Endodermal cell (in vitro differentiated cells): ENCODE data around the gene GFOD1. TPM values are rescaled to one million over a fixed set of nuclear protein-coding genes. Genes with fewer than 3 reads are reported as not detected.

Experiments used
- DNase-seq: peaks from one replicate; pipeline ENCODE4 v3.0.0-alpha.2; 2017
- H3K27ac ChIP-seq: 2 replicates; pipeline ENCODE4 v1.5.1; 2013; ENCODE audit warnings: mild to moderate bottlenecking, low read depth, low read length, moderate library complexity
- H3K27me3 ChIP-seq: 2 replicates; pipeline ENCODE4 v1.6.1; 2013; ENCODE audit warnings: mild to moderate bottlenecking, low read length, moderate library complexity; ENCODE audit not compliant: insufficient read depth, control insufficient read depth, poor library complexity, severe bottlenecking
- H3K36me3 ChIP-seq: 2 replicates; pipeline ENCODE4 v1.7.0; 2013; ENCODE audit warnings: mild to moderate bottlenecking, low read length, moderate library complexity; ENCODE audit not compliant: control insufficient read depth, insufficient read depth
- H3K4me1 ChIP-seq: one replicate; pipeline ENCODE4 v1.7.0; 2013; ENCODE audit warnings: low read length; ENCODE audit not compliant: control insufficient read depth, insufficient read depth
- H3K4me3 ChIP-seq: 2 replicates; pipeline ENCODE4 v1.5.1; 2013; ENCODE audit warnings: mild to moderate bottlenecking, low read length, moderate library complexity
- H3K9ac ChIP-seq: 2 replicates; pipeline ENCODE4 v1.6.1; 2013; ENCODE audit warnings: mild to moderate bottlenecking, low read length, moderate library complexity; ENCODE audit not compliant: poor library complexity, severe bottlenecking; ENCODE audit errors: extremely low read depth
- H3K9me3 ChIP-seq: 2 replicates; pipeline ENCODE4 v1.6.1; 2013; ENCODE audit warnings: mild to moderate bottlenecking, low read length, moderate library complexity; ENCODE audit not compliant: control insufficient read depth
- H3K27ac Mint-ChIP-seq: 2 replicates; pipeline ENCODE4 v1.8.0; 2020; ENCODE audit warnings: mixed read lengths
- H3K27me3 Mint-ChIP-seq: 2 replicates; pipeline ENCODE4 v1.8.0; 2021; ENCODE audit warnings: mild to moderate bottlenecking, mixed read lengths; ENCODE audit not compliant: insufficient read depth
- H3K36me3 Mint-ChIP-seq: 2 replicates; pipeline ENCODE4 v1.8.0; 2020; ENCODE audit warnings: low read depth, mixed read lengths
- H3K4me1 Mint-ChIP-seq: 2 replicates; pipeline ENCODE4 v1.8.0; 2020; ENCODE audit warnings: mixed read lengths
- H3K4me3 Mint-ChIP-seq: 2 replicates; pipeline ENCODE4 v1.8.0; 2020; ENCODE audit warnings: mild to moderate bottlenecking, moderate library complexity, mixed read lengths
- H3K9me3 Mint-ChIP-seq: 2 replicates; pipeline ENCODE4 v1.8.0; 2020; ENCODE audit warnings: mild to moderate bottlenecking, mixed read lengths
- CTCF ChIP-seq: fragments of 200-600 bp; sonication (generic); conservative IDR thresholded peaks from 2 replicates; pipeline ENCODE4 v1.5.0; 2021; ENCODE audit warnings: antibody characterized with exemption, mild to moderate bottlenecking
- WGBS, 2 experiments: methylation state at CpG; one replicate each; pipeline versions ENCODE4 v1.1.5 to v1.1.7; 2013; ENCODE audit warnings: missing lambda C conversion rate in 2 of 2, mixed read lengths in 1 of 2; ENCODE audit not compliant: insufficient coverage in 1 of 2, insufficient read length in 1 of 2; 5-methylcytosine and 5-hydroxymethylcytosine counted together
- total RNA-seq, 2 donors: library from RNA; stranded (reverse); fragmentation: NEBNext Ultra II Directional in 1 of 2; extraction: Animal tissue kit (Norgen Biotek cat#: 25700) in 1 of 2; gene quantifications; 2 replicates in 1 of 2; 3 replicates in 1 of 2; pipeline ENCODE4 v1.2.1, GENCODE V29; 2021

Gene GFOD1
- total RNA-seq, 2 donors from 2014 or later: 0.71 to 1.9 TPM

GRCh38 chr6:13405961-13406477 lies 81.4 kb downstream of the GFOD1 start:
- H3K27me3 Mint-ChIP-seq: no peaks in the 10 kb centered on the region
- H3K4me3 ChIP-seq: no peak overlapping the region
- DNase-seq: no peak
- no peak overlapping the region for H3K9ac ChIP-seq
- H3K27ac Mint-ChIP-seq: no peak overlapping the region
- TF ChIP-seq CTCF: no peak
- no peaks in the 10 kb centered on the region for H3K36me3 ChIP-seq
- no peaks in the 10 kb centered on the region for H3K9me3 ChIP-seq
- H3K4me1 Mint-ChIP-seq: peaks cover 7% of the 10 kb centered on the region
- no peaks in the 10 kb centered on the region for H3K9me3 Mint-ChIP-seq
- no peaks in the 10 kb centered on the region for H3K36me3 Mint-ChIP-seq
- no peaks in the 10 kb centered on the region for H3K4me1 ChIP-seq
- no peak overlapping the region for H3K27ac ChIP-seq
- H3K27me3 ChIP-seq: no peaks in the 10 kb centered on the region
- 92 to 93% methylated on average over 4 to 10 of the region's 10 CpGs for WGBS, 2 experiments
- H3K4me3 Mint-ChIP-seq: no peak overlapping the region

DNA sequence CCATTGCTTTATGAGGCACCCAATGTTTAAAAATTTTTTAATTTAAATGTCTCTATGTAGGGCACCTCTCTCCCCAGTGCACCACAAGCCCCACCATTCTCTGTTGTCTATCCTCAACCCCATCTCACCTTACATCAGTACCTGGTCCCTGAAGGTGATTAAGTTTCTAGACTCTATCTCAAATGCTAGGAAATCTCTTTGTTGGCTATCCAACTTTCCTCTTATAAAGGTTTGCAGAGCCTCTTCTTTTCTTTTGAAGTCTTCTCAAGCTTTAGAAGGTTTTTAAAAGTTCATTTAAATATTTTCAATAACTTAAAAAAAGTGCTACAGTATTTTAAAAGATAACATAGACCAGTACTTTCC lies 82.5 kb downstream of the GFOD1 start:
- no peaks in the 10 kb centered on the region for H3K36me3 Mint-ChIP-seq
- Histone ChIP-seq H3K27me3 (no peaks in the 10 kb centered on the region), H3K9me3 (no peaks in the 10 kb centered on the region), H3K9ac (no peak overlapping the region), H3K4me1 (no peaks in the 10 kb centered on the region), H3K4me3 (no peak overlapping the region), H3K36me3 (no peaks in the 10 kb centered on the region), H3K27ac (no peak overlapping the region)
- H3K27ac Mint-ChIP-seq: no peak overlapping the region
- H3K27me3 Mint-ChIP-seq: no peaks in the 10 kb centered on the region
- H3K9me3 Mint-ChIP-seq: no peaks in the 10 kb centered on the region
- TF ChIP-seq CTCF: no peak
- DNase-seq: no peak
- H3K4me1 Mint-ChIP-seq: no peaks in the 10 kb centered on the region
- H3K4me3 Mint-ChIP-seq: no peak overlapping the region

DNA sequence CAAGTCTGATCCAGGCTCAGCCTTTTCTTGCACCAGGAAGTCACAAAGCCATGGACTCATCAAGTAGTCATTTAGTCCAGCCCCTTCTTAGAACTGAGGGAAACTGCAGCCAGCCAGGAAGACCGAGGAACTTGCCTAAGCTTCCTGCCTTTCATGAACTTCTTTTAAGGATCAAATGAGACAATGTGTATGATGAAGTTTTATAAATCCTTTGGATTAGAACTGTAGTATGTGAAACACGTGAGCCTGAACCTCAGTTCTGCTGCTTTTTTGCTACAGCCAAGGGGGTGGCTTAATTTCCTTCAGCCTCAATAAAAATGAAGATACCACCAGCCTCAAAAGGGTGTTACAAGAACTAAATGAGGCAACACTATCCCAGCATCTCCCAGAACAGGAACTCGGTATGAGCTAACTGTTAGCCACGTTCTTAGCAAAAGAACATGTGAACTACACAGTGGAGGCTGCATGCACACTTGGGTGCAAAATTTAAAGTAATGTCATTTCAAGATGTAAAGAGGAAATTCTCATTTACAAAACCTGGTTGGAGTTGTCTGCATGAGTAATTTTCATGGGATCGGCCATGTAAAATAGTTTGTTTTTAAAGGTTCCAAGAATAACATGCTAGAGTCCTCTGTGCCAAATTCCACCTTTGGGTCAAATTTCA lies 83.0 kb downstream of the GFOD1 start:
- H3K27me3 ChIP-seq: no peaks in the 10 kb centered on the region
- H3K4me1 ChIP-seq: no peaks in the 10 kb centered on the region
- no peaks in the 10 kb centered on the region for H3K36me3 Mint-ChIP-seq
- no peak overlapping the region for H3K9ac ChIP-seq
- DNase-seq: no peak
- H3K9me3 ChIP-seq: no peaks in the 10 kb centered on the region
- H3K27me3 Mint-ChIP-seq: no peaks in the 10 kb centered on the region
- no peaks in the 10 kb centered on the region for H3K36me3 ChIP-seq
- no peak for TF ChIP-seq CTCF
- H3K9me3 Mint-ChIP-seq: no peaks in the 10 kb centered on the region
- no peak overlapping the region for H3K4me3 ChIP-seq
- H3K4me3 Mint-ChIP-seq: no peak overlapping the region
- no peak overlapping the region for H3K27ac ChIP-seq
- no peaks in the 10 kb centered on the region for H3K4me1 Mint-ChIP-seq
- H3K27ac Mint-ChIP-seq: no peak overlapping the region
- 95 to 96% methylated on average over 5 of the region's 5 CpGs for WGBS, 2 experiments
